Measurements from ENCODE around the gene HELZ.

HELZ gene

DNA sequence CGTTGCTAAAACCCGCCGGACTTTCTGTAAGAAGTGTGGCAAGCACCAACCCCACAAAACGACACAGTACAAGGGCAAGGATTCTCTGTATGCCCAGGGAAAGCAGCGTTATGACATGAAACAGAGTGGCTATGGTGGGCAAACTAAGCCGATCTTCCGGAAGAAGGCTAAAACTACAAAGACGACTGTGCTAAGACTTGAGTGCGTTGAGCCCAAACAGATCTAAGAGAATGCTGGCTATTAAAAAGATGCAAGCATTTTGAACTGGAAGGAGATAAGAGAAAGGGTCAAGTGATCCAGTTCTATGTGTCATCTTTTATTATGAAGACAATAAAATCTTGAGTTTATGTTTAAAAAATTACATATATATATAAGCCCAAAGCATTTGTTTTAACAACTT, 20.3 kb downstream of the HELZ start:
- 0 out of 2 replicates have a peak, but pooled peaks cover 5% of the 10 kb centered on the region for H3K4me1 ChIP-seq (ENCODE audit: insufficient read depth, low read length)
- no peak overlapping the region for H3K4me3 ChIP-seq (ENCODE audit: low read length)
- no peak overlapping the region for H3K27ac ChIP-seq (ENCODE audit: low read depth, low read length)
- peaks cover 7% of the 10 kb centered on the region; the same call in 1 of the 2 replicates for H3K36me3 ChIP-seq (ENCODE audit: insufficient read depth, low read length)
- WGBS = 96% methylated on average over 9 of the region's 9 CpGs
- H3K9ac ChIP-seq (ENCODE audit: low read depth, low read length) = no peak overlapping the region
- H3K9me3 ChIP-seq (ENCODE audit: insufficient read depth, low read depth, low read length) = no peaks in the 10 kb centered on the region
- H3K27me3 ChIP-seq (ENCODE audit: insufficient read depth, low read length) = no peaks in the 10 kb centered on the region

DNA sequence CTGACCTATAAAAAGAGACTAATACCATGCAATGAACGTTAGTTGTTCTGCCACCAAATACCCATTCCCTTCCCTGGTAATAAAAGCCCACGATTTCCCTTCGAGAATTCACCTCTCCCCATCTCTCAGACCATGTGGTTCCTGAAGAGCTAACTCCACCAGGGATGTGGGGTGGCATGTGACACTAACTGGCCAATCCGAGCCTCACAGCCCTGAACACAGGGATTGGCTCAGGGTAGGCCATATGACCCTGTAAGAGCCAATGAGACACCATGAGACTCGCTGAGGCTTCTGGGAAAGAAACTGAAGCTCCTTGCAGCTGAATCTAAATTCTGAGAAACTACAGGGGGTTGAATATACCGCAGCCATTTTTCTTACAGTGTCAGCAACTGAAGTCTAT, 21.1 kb downstream of the HELZ start:
- Histone ChIP-seq H3K9me3 (ENCODE audit: insufficient read depth, low read depth, low read length) (no peaks in the 10 kb centered on the region), H3K36me3 (ENCODE audit: insufficient read depth, low read length) (peaks cover 7% of the 10 kb centered on the region; the same call in 1 of the 2 replicates)
- 93% methylated on average over 6 of the region's 6 CpGs for WGBS

GRCh38 chr17:67221062-67221998, 23.7 kb downstream of the HELZ start:
- 0 out of 2 replicates have a peak, but pooled peaks cover 5% of the 10 kb centered on the region for H3K4me1 ChIP-seq (ENCODE audit: insufficient read depth, low read length)
- no peaks in the 10 kb centered on the region for H3K27me3 ChIP-seq (ENCODE audit: insufficient read depth, low read length)
- peaks cover 22% of the 10 kb centered on the region for H3K36me3 ChIP-seq (ENCODE audit: insufficient read depth, low read length)
- H3K27ac ChIP-seq (ENCODE audit: low read depth, low read length) = peak overlapping the region; percentile 32; the same call in 1 of the 2 replicates
- H3K9ac ChIP-seq (ENCODE audit: low read depth, low read length) = no peak overlapping the region
- 90% methylated on average over 5 of the region's 5 CpGs for WGBS
- no peak overlapping the region for H3K4me3 ChIP-seq (ENCODE audit: low read length)
- H3K9me3 ChIP-seq (ENCODE audit: insufficient read depth, low read depth, low read length) = no peaks in the 10 kb centered on the region

More for the DNA sequence above, 21.1 kb downstream of the HELZ start:
- H3K4me3 ChIP-seq (ENCODE audit: low read length) = no peak overlapping the region
- no peak overlapping the region for H3K27ac ChIP-seq (ENCODE audit: low read depth, low read length)
- H3K27me3 ChIP-seq (ENCODE audit: insufficient read depth, low read length) = no peaks in the 10 kb centered on the region
- no peak overlapping the region for H3K9ac ChIP-seq (ENCODE audit: low read depth, low read length)
- 0 out of 2 replicates have a peak, but pooled peaks cover 5% of the 10 kb centered on the region for H3K4me1 ChIP-seq (ENCODE audit: insufficient read depth, low read length)

- H3K4me3 ChIP-seq (ENCODE audit: low read length) = no peak overlapping the region
- 93% methylated on average over 4 of the region's 4 CpGs for WGBS
- H3K9me3 ChIP-seq (ENCODE audit: insufficient read depth, low read depth, low read length) = no peaks in the 10 kb centered on the region
- H3K4me1 ChIP-seq (ENCODE audit: insufficient read depth, low read length) = 0 out of 2 replicates have a peak, but pooled peaks cover 5% of the 10 kb centered on the region
- H3K36me3 ChIP-seq (ENCODE audit: insufficient read depth, low read length) = peaks cover 41% of the 10 kb centered on the region
- no peak overlapping the region for H3K27ac ChIP-seq (ENCODE audit: low read depth, low read length)
- H3K9ac ChIP-seq (ENCODE audit: low read depth, low read length) = no peak overlapping the region
- no peaks in the 10 kb centered on the region for H3K27me3 ChIP-seq (ENCODE audit: insufficient read depth, low read length)
Measured at GRCh38 chr17:67218385-67218950, 26.5 kb downstream of the HELZ start.

DNA sequence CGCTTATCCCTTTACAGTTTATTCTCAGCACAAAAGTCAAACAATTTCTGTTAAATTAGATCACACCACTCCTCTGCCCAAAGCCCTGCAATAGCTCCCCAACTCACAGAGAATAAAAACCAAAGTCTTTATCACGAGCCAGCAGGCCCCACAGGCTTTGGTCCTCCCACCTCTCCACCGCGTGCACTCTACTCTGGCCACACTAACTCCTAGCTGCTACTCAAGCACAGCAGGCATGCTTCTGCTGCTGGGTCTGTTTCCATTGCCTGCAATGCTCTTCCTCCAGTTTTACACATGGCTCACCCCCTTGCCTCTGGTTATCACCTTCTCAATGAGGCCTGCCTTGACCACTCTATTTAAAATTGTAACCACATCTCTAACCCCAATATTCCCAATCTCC, 27.6 kb downstream of the HELZ start:
- Histone ChIP-seq H3K27me3 (ENCODE audit: insufficient read depth, low read length) (no peaks in the 10 kb centered on the region), H3K9ac (ENCODE audit: low read depth, low read length) (no peak overlapping the region), H3K9me3 (ENCODE audit: insufficient read depth, low read depth, low read length) (no peaks in the 10 kb centered on the region), H3K4me3 (ENCODE audit: low read length) (no peak overlapping the region), H3K4me1 (ENCODE audit: insufficient read depth, low read length) (0 out of 2 replicates have a peak, but pooled peaks cover 5% of the 10 kb centered on the region), H3K36me3 (ENCODE audit: insufficient read depth, low read length) (peaks cover 41% of the 10 kb centered on the region), H3K27ac (ENCODE audit: low read depth, low read length) (no peak overlapping the region)
- 92% methylated on average over 4 of the region's 4 CpGs for whole genome bisulfite sequencing

- Histone ChIP-seq H3K4me1 (ENCODE audit: insufficient read depth, low read length) (0 out of 2 replicates have a peak, but pooled peaks cover 5% of the 10 kb centered on the region), H3K9me3 (ENCODE audit: insufficient read depth, low read depth, low read length) (no peaks in the 10 kb centered on the region), H3K4me3 (ENCODE audit: low read length) (no peak overlapping the region), H3K27me3 (ENCODE audit: insufficient read depth, low read length) (no peaks in the 10 kb centered on the region), H3K27ac (ENCODE audit: low read depth, low read length) (no peak overlapping the region), H3K36me3 (ENCODE audit: insufficient read depth, low read length) (peaks cover 41% of the 10 kb centered on the region), H3K9ac (ENCODE audit: low read depth, low read length) (no peak overlapping the region)
- 93% methylated on average over 10 of the region's 10 CpGs for WGBS
Measured at GRCh38 chr17:67216578-67217320, 28.2 kb downstream of the HELZ start.

DNA sequence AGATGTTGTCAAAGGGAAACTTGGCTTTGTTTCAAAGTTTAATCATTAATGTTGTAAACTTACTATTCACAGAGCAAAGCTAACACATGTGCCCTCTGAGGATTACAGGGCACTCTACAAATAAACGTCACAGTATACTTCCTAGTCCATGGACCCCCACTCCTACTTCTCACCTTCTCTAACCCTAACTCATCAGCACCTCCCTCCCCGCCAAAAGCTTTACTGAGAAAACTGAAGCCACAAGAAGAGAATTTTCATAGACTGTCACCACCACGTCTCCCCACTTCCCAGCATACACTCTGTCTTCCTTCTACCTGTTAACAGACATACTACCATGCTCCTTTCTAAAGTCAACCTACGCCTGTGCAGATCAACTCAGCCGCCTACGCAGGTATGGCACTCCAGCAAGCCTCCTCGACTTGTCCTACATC, 29.0 kb downstream of the HELZ start:
- no peak overlapping the region for H3K27ac ChIP-seq (ENCODE audit: low read depth, low read length)
- H3K27me3 ChIP-seq (ENCODE audit: insufficient read depth, low read length) = no peaks in the 10 kb centered on the region
- H3K9ac ChIP-seq (ENCODE audit: low read depth, low read length) = no peak overlapping the region
- H3K36me3 ChIP-seq (ENCODE audit: insufficient read depth, low read length) = peaks cover 41% of the 10 kb centered on the region
- H3K4me3 ChIP-seq (ENCODE audit: low read length) = no peak overlapping the region
- H3K9me3 ChIP-seq (ENCODE audit: insufficient read depth, low read depth, low read length) = no peaks in the 10 kb centered on the region
- 93% methylated on average over 7 of the region's 7 CpGs for WGBS
- H3K4me1 ChIP-seq (ENCODE audit: insufficient read depth, low read length) = no peaks in the 10 kb centered on the region

GRCh38 chr17:67212714-67213417, 32.1 kb downstream of the HELZ start:
- Histone ChIP-seq H3K4me3 (ENCODE audit: low read length) (no peak overlapping the region), H3K9ac (ENCODE audit: low read depth, low read length) (no peak overlapping the region), H3K4me1 (ENCODE audit: insufficient read depth, low read length) (no peaks in the 10 kb centered on the region), H3K9me3 (ENCODE audit: insufficient read depth, low read depth, low read length) (no peaks in the 10 kb centered on the region), H3K27ac (ENCODE audit: low read depth, low read length) (no peak overlapping the region), H3K36me3 (ENCODE audit: insufficient read depth, low read length) (peaks cover 32% of the 10 kb centered on the region), H3K27me3 (ENCODE audit: insufficient read depth, low read length) (no peaks in the 10 kb centered on the region)
- WGBS = 94% methylated on average over 8 of the region's 9 CpGs

GRCh38 chr17:67212231-67212630, 32.8 kb downstream of the HELZ start:
- H3K9ac ChIP-seq (ENCODE audit: low read depth, low read length) = no peak overlapping the region
- H3K4me3 ChIP-seq (ENCODE audit: low read length) = no peak overlapping the region
- 91% methylated on average over 4 of the region's 5 CpGs for WGBS
- H3K27me3 ChIP-seq (ENCODE audit: insufficient read depth, low read length) = no peaks in the 10 kb centered on the region
- H3K9me3 ChIP-seq (ENCODE audit: insufficient read depth, low read depth, low read length) = no peaks in the 10 kb centered on the region
- peaks cover 26% of the 10 kb centered on the region for H3K36me3 ChIP-seq (ENCODE audit: insufficient read depth, low read length)
- H3K4me1 ChIP-seq (ENCODE audit: insufficient read depth, low read length) = no peaks in the 10 kb centered on the region
- H3K27ac ChIP-seq (ENCODE audit: low read depth, low read length) = no peak overlapping the region

DNA sequence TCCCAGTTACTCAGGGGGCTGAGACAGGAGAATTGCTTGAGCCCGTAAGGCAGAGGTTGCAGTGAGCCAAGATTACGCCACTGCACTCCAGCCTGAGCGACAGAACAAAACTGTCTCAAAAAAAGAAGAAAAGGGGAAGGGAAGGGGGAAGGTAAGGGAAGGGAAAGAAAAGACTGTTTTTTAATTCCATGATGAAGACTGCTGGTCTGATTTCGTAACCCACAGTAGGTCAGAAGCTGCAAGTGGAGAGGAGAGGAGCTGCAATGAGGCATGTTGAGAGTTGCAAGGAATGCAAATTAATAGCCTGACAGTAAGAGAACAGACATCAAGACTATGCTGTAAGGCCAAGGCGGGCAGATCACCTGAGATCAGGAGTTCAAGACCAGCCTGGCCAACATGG, 33.3 kb downstream of the HELZ start:
- peaks cover 22% of the 10 kb centered on the region for H3K36me3 ChIP-seq (ENCODE audit: insufficient read depth, low read length)
- no peak overlapping the region for H3K4me3 ChIP-seq (ENCODE audit: low read length)
- no peaks in the 10 kb centered on the region for H3K27me3 ChIP-seq (ENCODE audit: insufficient read depth, low read length)
- H3K4me1 ChIP-seq (ENCODE audit: insufficient read depth, low read length) = no peaks in the 10 kb centered on the region
- 94% methylated on average over 5 of the region's 5 CpGs for WGBS
- no peaks in the 10 kb centered on the region for H3K9me3 ChIP-seq (ENCODE audit: insufficient read depth, low read depth, low read length)
- H3K9ac ChIP-seq (ENCODE audit: low read depth, low read length) = no peak overlapping the region
- H3K27ac ChIP-seq (ENCODE audit: low read depth, low read length) = no peak overlapping the region

Data from HUES64 (cell line).